ENCODE results near the gene TTC7B.

- TF ChIP-seq ADNP (CRISPR knock-in tag; IDR thresholded peaks at IDR 0.05) (no peak), ZNF264 (CRISPR knock-in tag; IDR thresholded peaks at IDR 0.05) (no peak), ATF1 (CRISPR knock-in tag; IDR thresholded peaks at IDR 0.05) (no peak), ZNF24 (IDR thresholded peaks at IDR 0.05) (no peak), HNRNPK (IDR thresholded peaks at IDR 0.05; ENCODE audit: low read depth, low read length, poor library complexity, severe bottlenecking) (no peak), ELF1 (CRISPR knock-in tag; IDR thresholded peaks at IDR 0.05) (no peak), ZBTB4 (CRISPR knock-in tag; IDR thresholded peaks at IDR 0.05; ENCODE audit: borderline replicate concordance) (no peak), ZSCAN9 (CRISPR knock-in tag; IDR thresholded peaks at IDR 0.05; ENCODE audit: borderline replicate concordance) (no peak), MAX (IDR thresholded peaks at IDR 0.05) (no peak)
These were observed 251.7 kb downstream of the TTC7B start for GRCh38 chr14:90564496-90564895.
